Uterus (tissue), 4 donors: ENCODE measurements around the gene TC2N. TPM values are rescaled to one million over a fixed set of nuclear protein-coding genes. Genes with fewer than 3 reads are reported as not detected.
A peak's percentile ranks its signal among the peaks of the same experiment; 100 is the strongest.

Source experiments
- DNase-seq, 2 donors: peaks; one replicate each; pipeline ENCODE4 v3.0.0-alpha.2; 2019 to 2020
- H3K27ac ChIP-seq, 2 donors: fragments of 200-600 bp; sonication (generic); 1 replicate in 1 of 2; 2 replicates in 1 of 2; pipeline ENCODE4 v1.5.1; 2016 to 2018
- H3K27me3 ChIP-seq, 2 donors: fragments of 200-600 bp; sonication (generic); one replicate each; pipeline ENCODE4 v1.5.1; 2018 to 2019; ENCODE audit warnings: control low read depth in 1 of 2
- H3K36me3 ChIP-seq, 2 donors: fragments of 200-600 bp; sonication (generic); one replicate each; pipeline ENCODE4 v1.5.1; 2019; ENCODE audit warnings: control low read depth in 1 of 2
- H3K4me1 ChIP-seq, 2 donors: fragments of 200-600 bp; sonication (generic); one replicate each; pipeline ENCODE4 v1.5.1; 2018 to 2019; ENCODE audit warnings: control low read depth in 1 of 2
- H3K4me3 ChIP-seq, 2 donors: fragments of 200-600 bp; sonication (generic); 1 replicate in 1 of 2; 2 replicates in 1 of 2; pipeline ENCODE4 v1.5.1; 2018 to 2019; ENCODE audit warnings: mild to moderate bottlenecking in 1 of 2
- H3K9me3 ChIP-seq, 2 donors: fragments of 200-600 bp; sonication (generic); one replicate each; pipeline ENCODE4 v1.5.1; 2019; ENCODE audit warnings: control low read depth in 1 of 2
- POLR2A ChIP-seq, 2 donors: fragments of 450-650 bp; IDR thresholded peaks; one replicate each; pipeline ENCODE4 v1.6.1; 2016; ENCODE audit warnings: antibody characterized with exemption in 2 of 2, mild to moderate bottlenecking in 1 of 2, moderate library complexity in 1 of 2
- intact Hi-C: fragments of 100-400 bp; cut with DNase I; formaldehyde crosslinking; loops from one replicate; pipeline ENCODE4 v1.15.1; 2023; ENCODE audit warnings: low total_unique reads
- total RNA-seq, 4 donors: library from RNA; depleted of rRNA in 3 of 4; stranded (reverse); fragments of >200 nt in 3 of 4; gene quantifications; one replicate each; pipeline versions ENCODE4 v1.1.0 to v1.2.4, GENCODE V29; 2014 to 2023
- TF ChIP-seq, protein P1 (sequence below), 4 experiments: fragments of 200-600 bp in 2 of 4; fragments of 450-650 bp in 2 of 4; sonication (generic) in 2 of 4; IDR thresholded peaks; one replicate each; pipeline ENCODE4 v1.5.1; 2016 to 2019; ENCODE audit warnings: antibody characterized with exemption in 4 of 4, mild to moderate bottlenecking in 2 of 4, moderate library complexity in 1 of 4
- donor health status: DM: yes; HTN: yes; CAD: no.

TC2N gene
- total RNA-seq, 4 donors from 2014 or later, result 25.4 to 79.1 (median 36.5) TPM

DNA sequence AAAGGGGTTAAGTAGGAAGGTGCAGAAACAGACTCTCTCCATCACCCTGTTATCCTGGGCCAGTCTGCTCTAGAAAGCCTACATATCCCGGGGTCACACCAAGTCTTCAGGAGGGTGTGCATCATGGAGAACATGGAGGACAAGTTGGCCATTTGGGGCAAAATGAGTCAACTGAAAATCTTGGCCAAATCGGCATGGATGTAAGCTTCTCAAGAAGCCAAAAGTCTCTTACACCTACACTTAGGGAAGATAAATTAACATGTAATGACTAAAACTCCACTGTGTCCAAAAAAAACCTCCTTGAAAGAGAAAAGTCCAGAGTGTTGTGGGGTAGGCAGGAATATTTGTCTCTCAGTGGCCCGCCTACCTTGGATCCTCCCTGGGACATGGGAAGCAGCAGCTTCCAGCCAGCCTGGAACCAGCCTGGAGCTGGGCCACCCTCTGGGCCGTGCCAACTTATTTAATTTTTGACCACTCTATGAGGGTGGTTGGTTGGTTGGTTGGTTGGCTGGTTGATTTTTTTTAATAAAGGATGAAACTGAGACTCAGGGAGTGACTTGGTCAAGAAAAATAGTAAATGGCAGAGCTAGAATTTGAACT, 17.9 kb upstream of the TC2N start:
- no peaks in the 10 kb centered on the region for H3K36me3 ChIP-seq
- H3K27me3 ChIP-seq, result no peaks in the 10 kb centered on the region
- H3K4me3 ChIP-seq, result no peak overlapping the region
- H3K9me3 ChIP-seq, result no peaks in the 10 kb centered on the region
- TF ChIP-seq POLR2A (IDR thresholded peaks at IDR 0.05), result no peak
- TF ChIP-seq, protein P1, sequence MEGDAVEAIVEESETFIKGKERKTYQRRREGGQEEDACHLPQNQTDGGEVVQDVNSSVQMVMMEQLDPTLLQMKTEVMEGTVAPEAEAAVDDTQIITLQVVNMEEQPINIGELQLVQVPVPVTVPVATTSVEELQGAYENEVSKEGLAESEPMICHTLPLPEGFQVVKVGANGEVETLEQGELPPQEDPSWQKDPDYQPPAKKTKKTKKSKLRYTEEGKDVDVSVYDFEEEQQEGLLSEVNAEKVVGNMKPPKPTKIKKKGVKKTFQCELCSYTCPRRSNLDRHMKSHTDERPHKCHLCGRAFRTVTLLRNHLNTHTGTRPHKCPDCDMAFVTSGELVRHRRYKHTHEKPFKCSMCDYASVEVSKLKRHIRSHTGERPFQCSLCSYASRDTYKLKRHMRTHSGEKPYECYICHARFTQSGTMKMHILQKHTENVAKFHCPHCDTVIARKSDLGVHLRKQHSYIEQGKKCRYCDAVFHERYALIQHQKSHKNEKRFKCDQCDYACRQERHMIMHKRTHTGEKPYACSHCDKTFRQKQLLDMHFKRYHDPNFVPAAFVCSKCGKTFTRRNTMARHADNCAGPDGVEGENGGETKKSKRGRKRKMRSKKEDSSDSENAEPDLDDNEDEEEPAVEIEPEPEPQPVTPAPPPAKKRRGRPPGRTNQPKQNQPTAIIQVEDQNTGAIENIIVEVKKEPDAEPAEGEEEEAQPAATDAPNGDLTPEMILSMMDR (IDR thresholded peaks at IDR 0.05), result no peak
- peak overlapping the region; percentile 63 to 80 for H3K27ac ChIP-seq
- no peak for DNase-seq
- intact Hi-C loops, result no loop called here
- peaks cover 5 to 12% of the 10 kb centered on the region in 2 donors for H3K4me1 ChIP-seq

DNA sequence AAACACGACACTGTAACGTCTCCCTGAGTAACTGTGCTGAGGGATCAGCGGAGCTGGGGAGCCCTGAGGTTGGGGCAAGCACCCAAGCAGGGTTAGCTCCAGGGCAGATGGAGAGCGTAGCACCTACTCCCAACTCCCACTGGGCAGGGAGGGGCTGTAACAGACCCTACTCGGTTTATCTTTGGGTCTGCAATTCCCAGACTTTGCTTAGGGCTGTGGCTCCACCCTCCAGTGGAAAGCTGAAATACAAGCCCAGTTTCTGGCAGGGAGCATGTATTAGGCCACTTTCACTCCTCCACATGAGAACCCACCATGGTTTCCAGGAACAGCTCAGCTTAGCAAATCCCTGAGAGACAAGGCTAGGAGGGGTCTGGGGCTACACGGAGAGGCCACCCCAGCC, 17.3 kb upstream of the TC2N start:
- H3K4me1 ChIP-seq, result peaks cover 5 to 12% of the 10 kb centered on the region in 2 donors
- H3K9me3 ChIP-seq, result no peaks in the 10 kb centered on the region
- peak in 1 of 2 donors; percentile 47 for DNase-seq
- peak overlapping the region; percentile 63 to 80 for H3K27ac ChIP-seq
- no peaks in the 10 kb centered on the region for H3K27me3 ChIP-seq
- H3K36me3 ChIP-seq, result no peaks in the 10 kb centered on the region
- intact Hi-C loops, result no loop called here
- no peak for TF ChIP-seq POLR2A (IDR thresholded peaks at IDR 0.05)
- TF ChIP-seq, protein P1 (IDR thresholded peaks at IDR 0.05), result no peak
- no peak overlapping the region for H3K4me3 ChIP-seq

DNA sequence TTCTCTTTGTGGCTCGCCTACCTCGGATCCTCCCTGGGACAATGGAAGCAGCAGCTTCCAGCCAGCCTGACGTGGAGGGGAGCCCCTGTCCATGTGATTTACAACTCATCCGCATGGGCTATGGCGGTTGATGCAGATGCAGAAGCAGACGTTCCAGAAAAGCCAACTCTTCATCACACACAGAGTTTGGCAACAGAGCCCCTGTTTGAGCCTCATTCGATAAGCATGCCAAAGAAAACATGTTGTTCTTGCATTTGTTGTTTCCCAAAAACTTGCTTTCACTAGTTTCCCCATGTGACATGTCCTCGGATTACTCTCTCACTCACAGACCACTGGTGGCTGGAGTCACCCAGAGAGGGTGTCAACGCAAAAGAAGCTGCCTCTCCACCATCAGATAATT, 16.4 kb upstream of the TC2N start:
- DNase-seq, result peak; percentile 76 to 82
- Histone ChIP-seq H3K4me1 (peaks cover 5 to 12% of the 10 kb centered on the region in 2 donors), H3K27ac (peak overlapping the region; percentile 63 to 80), H3K4me3 (no peak overlapping the region), H3K36me3 (no peaks in the 10 kb centered on the region), H3K9me3 (no peaks in the 10 kb centered on the region), H3K27me3 (no peaks in the 10 kb centered on the region)
- intact Hi-C loops, result no loop called here
- TF ChIP-seq, protein P1 (IDR thresholded peaks at IDR 0.05), result no peak
- TF ChIP-seq POLR2A (IDR thresholded peaks at IDR 0.05), result no peak

DNA sequence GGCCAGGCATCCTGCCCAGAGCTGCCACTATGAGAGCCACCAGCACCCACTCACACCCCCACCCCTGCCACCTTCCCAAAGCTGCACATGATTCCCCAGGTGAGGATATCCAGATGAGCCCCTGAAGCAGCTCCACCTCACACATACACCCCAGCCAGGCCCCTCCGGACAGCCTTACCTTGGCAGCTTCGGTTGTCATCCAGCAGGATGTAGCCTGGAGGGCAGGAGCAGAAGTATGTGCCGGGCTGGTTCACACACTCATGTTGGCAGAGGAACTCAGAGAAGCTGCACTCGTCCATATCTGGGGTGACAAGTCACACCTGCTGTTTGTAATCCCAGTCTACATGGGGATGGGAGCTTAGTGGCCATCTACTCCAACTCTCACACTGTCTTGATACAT, 15.4 kb upstream of the TC2N start:
- no peaks in the 10 kb centered on the region for H3K9me3 ChIP-seq
- intact Hi-C loops, result no loop called here
- H3K4me1 ChIP-seq, result peaks cover 5 to 12% of the 10 kb centered on the region in 2 donors
- no peaks in the 10 kb centered on the region for H3K36me3 ChIP-seq
- no peaks in the 10 kb centered on the region for H3K27me3 ChIP-seq
- no peak for DNase-seq
- H3K4me3 ChIP-seq, result no peak overlapping the region
- H3K27ac ChIP-seq, result peak overlapping the region; percentile 63 to 80
- TF ChIP-seq POLR2A (IDR thresholded peaks at IDR 0.05), result no peak
- TF ChIP-seq, protein P1 (IDR thresholded peaks at IDR 0.05), result no peak

DNA sequence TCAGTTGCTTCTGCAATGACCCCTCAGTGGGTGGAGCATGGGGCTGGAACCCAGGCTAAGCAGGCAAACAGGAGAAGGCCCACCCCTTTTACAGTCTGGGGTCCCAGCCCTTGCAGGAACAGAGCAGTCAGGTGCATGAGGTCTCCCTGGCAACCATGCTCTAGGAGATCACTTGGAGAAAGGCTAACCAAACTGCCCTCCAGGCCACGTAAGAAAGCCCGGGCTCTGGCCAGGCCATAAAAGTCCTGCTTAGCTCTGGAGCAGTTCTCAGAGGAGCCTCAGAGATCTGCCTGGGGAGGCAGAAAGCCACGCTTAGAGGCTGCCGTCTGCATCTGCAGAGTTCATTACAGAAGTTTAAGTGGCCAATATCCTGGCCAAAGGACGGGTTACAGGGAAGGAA, 15.0 kb upstream of the TC2N start:
- Histone ChIP-seq H3K27ac (peak overlapping the region; percentile 63 to 80), H3K4me1 (peaks cover 5 to 12% of the 10 kb centered on the region in 2 donors)

More for the DNA sequence above, 15.0 kb upstream of the TC2N start:
- intact Hi-C loops, result no loop called here
- H3K9me3 ChIP-seq, result no peaks in the 10 kb centered on the region
- no peak overlapping the region for H3K4me3 ChIP-seq
- H3K36me3 ChIP-seq, result no peaks in the 10 kb centered on the region
- no peak for DNase-seq
- H3K27me3 ChIP-seq, result no peaks in the 10 kb centered on the region
- TF ChIP-seq, protein P1 (IDR thresholded peaks at IDR 0.05), result no peak
- no peak for TF ChIP-seq POLR2A (IDR thresholded peaks at IDR 0.05)
